Stimulated activated CD8-positive, alpha-beta memory T cell treated with anti-CD3 and anti-CD28 coated beads, Interleukin-4, amount 100 ng/mL, for 4 hours (primary cell): ENCODE measurements around the gene CNIH3.
A peak's percentile ranks its signal among the peaks of the same experiment; 100 is the strongest.

Source experiments
- DNase-seq, 2 donors: peaks; one replicate each; pipeline ENCODE4 v3.0.0-alpha.2; 2020; ENCODE audit warnings: low read depth in 2 of 2, low spot score in 1 of 2

CNIH3 gene

GRCh38 chr1:224640587-224640986 is 24.5 kb downstream of the CNIH3 start:
- no peak for DNase-seq

GRCh38 chr1:224641030-224641429 is 24.9 kb downstream of the CNIH3 start:
- DNase-seq, result no peak

- DNase-seq, result no peak
Observed at GRCh38 chr1:224643653-224644052, 27.5 kb downstream of the CNIH3 start.

- peak; percentile 13 to 20 for DNase-seq
Observed at GRCh38 chr1:224644553-224645154, 28.5 kb downstream of the CNIH3 start.

GRCh38 chr1:224647449-224647848 is 31.3 kb downstream of the CNIH3 start:
- no peak for DNase-seq

- DNase-seq, result no peak
Observed at GRCh38 chr1:224650290-224650689, 34.2 kb downstream of the CNIH3 start.

- DNase-seq, result no peak
Observed at GRCh38 chr1:224651188-224651587, 35.1 kb downstream of the CNIH3 start.

GRCh38 chr1:224656392-224656791 is 40.3 kb downstream of the CNIH3 start:
- no peak for DNase-seq

- no peak for DNase-seq
Observed at GRCh38 chr1:224660074-224660473, 44.0 kb downstream of the CNIH3 start.

GRCh38 chr1:224662870-224663269 is 46.8 kb downstream of the CNIH3 start:
- no peak for DNase-seq

GRCh38 chr1:224665016-224665415 is 48.9 kb downstream of the CNIH3 start:
- no peak for DNase-seq

GRCh38 chr1:224666078-224666477 is 50.0 kb downstream of the CNIH3 start:
- no peak for DNase-seq

GRCh38 chr1:224666913-224667312 is 50.8 kb downstream of the CNIH3 start:
- no peak for DNase-seq

- no peak for DNase-seq
Observed at GRCh38 chr1:224668984-224669383, 52.9 kb downstream of the CNIH3 start.

- DNase-seq, result no peak
Observed at GRCh38 chr1:224669403-224669802, 53.3 kb downstream of the CNIH3 start.

GRCh38 chr1:224670506-224670905 is 54.4 kb downstream of the CNIH3 start:
- no peak for DNase-seq

GRCh38 chr1:224671076-224671475 is 55.0 kb downstream of the CNIH3 start:
- DNase-seq, result no peak

GRCh38 chr1:224673141-224673540 is 57.0 kb downstream of the CNIH3 start:
- no peak for DNase-seq

GRCh38 chr1:224675590-224675989 is 59.5 kb downstream of the CNIH3 start:
- DNase-seq, result no peak

GRCh38 chr1:224676551-224676950 is 60.4 kb downstream of the CNIH3 start:
- no peak for DNase-seq

- no peak for DNase-seq
Observed at GRCh38 chr1:224678168-224678567, 62.1 kb downstream of the CNIH3 start.

- no peak for DNase-seq
Observed at GRCh38 chr1:224679606-224680005, 63.5 kb downstream of the CNIH3 start.

GRCh38 chr1:224681816-224682215 is 65.7 kb downstream of the CNIH3 start:
- no peak for DNase-seq

- no peak for DNase-seq
Observed at GRCh38 chr1:224683936-224684335, 67.8 kb downstream of the CNIH3 start.
